HUES6 (cell line): ENCODE results near the gene HSBP1L1.

Source experiments
- H3K27ac ChIP-seq: 2 replicates; pipeline ENCODE4 v1.7.0; 2013; ENCODE audit warnings: low read depth, mild to moderate bottlenecking, low read length, inconsistent platforms
- H3K27me3 ChIP-seq: 2 replicates; pipeline ENCODE4 v1.6.1; 2013; ENCODE audit warnings: low read length; ENCODE audit not compliant: control insufficient read depth, insufficient read depth
- H3K36me3 ChIP-seq: 2 replicates; pipeline ENCODE4 v1.6.1; 2013; ENCODE audit warnings: low read length; ENCODE audit not compliant: control insufficient read depth, insufficient read depth
- H3K4me1 ChIP-seq: 2 replicates; pipeline ENCODE4 v1.6.1; 2013; ENCODE audit warnings: low read length; ENCODE audit not compliant: control insufficient read depth, insufficient read depth
- H3K4me3 ChIP-seq: 2 replicates; pipeline ENCODE4 v1.5.1; 2013; ENCODE audit warnings: low read depth, low read length
- H3K9ac ChIP-seq: one replicate; pipeline ENCODE4 v1.6.1; 2013; ENCODE audit warnings: mild to moderate bottlenecking, low read length
- H3K9me3 ChIP-seq: 2 replicates; pipeline ENCODE4 v1.6.1; 2013; ENCODE audit warnings: low read depth, low read length; ENCODE audit not compliant: control insufficient read depth, insufficient read depth

HSBP1L1 gene

GRCh38 chr18:79980585-79980984, 16.1 kb downstream of the HSBP1L1 start:
- H3K27me3 ChIP-seq, result no peaks in the 10 kb centered on the region
- H3K4me1 ChIP-seq, result no peaks in the 10 kb centered on the region
- no peaks in the 10 kb centered on the region for H3K9me3 ChIP-seq
- 0 out of 2 replicates have a peak overlapping the region, but pooled peaks have one; percentile 11 for H3K27ac ChIP-seq
- peaks cover 52% of the 10 kb centered on the region for H3K36me3 ChIP-seq
- H3K4me3 ChIP-seq, result no peak overlapping the region
- H3K9ac ChIP-seq, result no peak overlapping the region

- Histone ChIP-seq H3K9ac (no peak overlapping the region), H3K27me3 (no peaks in the 10 kb centered on the region), H3K4me3 (no peak overlapping the region), H3K36me3 (peaks cover 50% of the 10 kb centered on the region), H3K4me1 (peaks cover 11% of the 10 kb centered on the region; the same call in 1 of the 2 replicates), H3K27ac (no peak overlapping the region), H3K9me3 (no peaks in the 10 kb centered on the region)
These were observed 18.3 kb downstream of the HSBP1L1 start for GRCh38 chr18:79982736-79983135.

- Histone ChIP-seq H3K9me3 (no peaks in the 10 kb centered on the region), H3K4me3 (no peak overlapping the region), H3K27ac (no peak overlapping the region), H3K36me3 (peaks cover 47% of the 10 kb centered on the region), H3K4me1 (peaks cover 11% of the 10 kb centered on the region; the same call in 1 of the 2 replicates), H3K27me3 (no peaks in the 10 kb centered on the region), H3K9ac (no peak overlapping the region)
These were observed 18.8 kb downstream of the HSBP1L1 start for GRCh38 chr18:79983253-79983652.

GRCh38 chr18:79983793-79984192, 19.4 kb downstream of the HSBP1L1 start:
- Histone ChIP-seq H3K9me3 (no peaks in the 10 kb centered on the region), H3K4me3 (no peak overlapping the region), H3K36me3 (peaks cover 47% of the 10 kb centered on the region), H3K4me1 (peaks cover 11% of the 10 kb centered on the region; the same call in 1 of the 2 replicates), H3K27me3 (no peaks in the 10 kb centered on the region), H3K27ac (no peak overlapping the region), H3K9ac (no peak overlapping the region)

GRCh38 chr18:79985172-79985571, 20.7 kb downstream of the HSBP1L1 start:
- Histone ChIP-seq H3K36me3 (peaks cover 42% of the 10 kb centered on the region), H3K9me3 (no peaks in the 10 kb centered on the region), H3K4me1 (peaks cover 14% of the 10 kb centered on the region; the same call in 1 of the 2 replicates), H3K27me3 (no peaks in the 10 kb centered on the region), H3K9ac (no peak overlapping the region), H3K4me3 (no peak overlapping the region), H3K27ac (no peak overlapping the region)

GRCh38 chr18:79986726-79987125, 22.3 kb downstream of the HSBP1L1 start:
- Histone ChIP-seq H3K27me3 (no peaks in the 10 kb centered on the region), H3K4me3 (peak overlapping the region; percentile 99), H3K9me3 (no peaks in the 10 kb centered on the region), H3K4me1 (peaks cover 14% of the 10 kb centered on the region; the same call in 1 of the 2 replicates), H3K27ac (no peak overlapping the region), H3K36me3 (peaks cover 42% of the 10 kb centered on the region), H3K9ac (peak overlapping the region; percentile 17)

- Histone ChIP-seq H3K4me1 (peaks cover 21% of the 10 kb centered on the region), H3K27ac (peak overlapping the region; percentile 85), H3K9ac (peak overlapping the region; percentile 97), H3K27me3 (no peaks in the 10 kb centered on the region), H3K9me3 (no peaks in the 10 kb centered on the region), H3K36me3 (peaks cover 36% of the 10 kb centered on the region), H3K4me3 (peak overlapping the region; percentile 99)
These were observed 23.1 kb downstream of the HSBP1L1 start for GRCh38 chr18:79987566-79987965.

GRCh38 chr18:79988071-79988450, 23.6 kb downstream of the HSBP1L1 start:
- peak overlapping the region; percentile 97 for H3K9ac ChIP-seq
- peaks cover 25% of the 10 kb centered on the region for H3K4me1 ChIP-seq
- peaks cover 33% of the 10 kb centered on the region for H3K36me3 ChIP-seq
- H3K9me3 ChIP-seq, result no peaks in the 10 kb centered on the region
- peak overlapping the region; percentile 85 for H3K27ac ChIP-seq
- no peaks in the 10 kb centered on the region for H3K27me3 ChIP-seq
- peak overlapping the region; percentile 99 for H3K4me3 ChIP-seq

- peak within 1 kb of the TSS; percentile 85 for H3K27ac ChIP-seq
These were observed 24.2 kb downstream of the HSBP1L1 start, which contains the start of gene TXNL4A for GRCh38 chr18:79988451-79989194. TXNL4A (minus strand) TSS chr18:79988563; CDS start chr18:79988392, 171 bp downstream.

GRCh38 chr18:79989195-79989497, 24.7 kb downstream of the HSBP1L1 start:
- peaks cover 26% of the 10 kb centered on the region for H3K36me3 ChIP-seq
- no peaks in the 10 kb centered on the region for H3K9me3 ChIP-seq
- peak overlapping the region; percentile 36 for H3K9ac ChIP-seq
- H3K4me1 ChIP-seq, result peaks cover 36% of the 10 kb centered on the region
- no peak overlapping the region; the same call in 1 of the 2 replicates for H3K27ac ChIP-seq
- peak overlapping the region; percentile 99 for H3K4me3 ChIP-seq
- H3K27me3 ChIP-seq, result no peaks in the 10 kb centered on the region

More at GRCh38 chr18:79988451-79989194, 24.2 kb downstream of the HSBP1L1 start, which contains the start of gene TXNL4A:
- Histone ChIP-seq H3K27me3 (no peaks in the 10 kb centered on the region), H3K4me1 (peaks cover 30% of the 10 kb centered on the region), H3K36me3 (peaks cover 31% of the 10 kb centered on the region), H3K4me3 (peak within 1 kb of the TSS; percentile 99), H3K9ac (peak within 1 kb of the TSS; percentile 97), H3K9me3 (no peaks in the 10 kb centered on the region)

- no peaks in the 10 kb centered on the region for H3K27me3 ChIP-seq
- H3K4me3 ChIP-seq, result no peak overlapping the region
- no peaks in the 10 kb centered on the region for H3K9me3 ChIP-seq
- no peak overlapping the region for H3K9ac ChIP-seq
- H3K4me1 ChIP-seq, result peaks cover 34% of the 10 kb centered on the region
- H3K36me3 ChIP-seq, result peaks cover 3% of the 10 kb centered on the region
- H3K27ac ChIP-seq, result no peak overlapping the region
These were observed 27.1 kb downstream of the HSBP1L1 start for GRCh38 chr18:79991494-79991893.
